Lower lobe of right lung (tissue), 2 donors: Measurements from ENCODE around the gene RAPGEF5. TPM values are rescaled to one million over a fixed set of nuclear protein-coding genes. Genes with fewer than 3 reads are reported as not detected.

Experiments
- ATAC-seq, 2 donors: fragments of 200-7000 bp; cut with Tn5 transposase; one replicate each; pipeline ENCODE4 v1.9.1; 2020 to 2022; ENCODE audit warnings: mild to moderate bottlenecking in 2 of 2, moderate library complexity in 2 of 2
- DNase-seq: peaks from one replicate; pipeline ENCODE4 v3.0.0-alpha.2; 2020
- H3K27ac ChIP-seq: fragments of 200-600 bp; one replicate; pipeline ENCODE4 v1.8.0; 2022
- H3K27me3 ChIP-seq: fragments of 200-600 bp; one replicate; pipeline ENCODE4 v1.8.0; 2022; ENCODE audit warnings: low read depth
- H3K36me3 ChIP-seq: fragments of 200-600 bp; one replicate; pipeline ENCODE4 v1.8.0; 2022; ENCODE audit warnings: mild to moderate bottlenecking
- H3K4me1 ChIP-seq: fragments of 200-600 bp; one replicate; pipeline ENCODE4 v1.8.0; 2022
- H3K4me3 ChIP-seq: fragments of 200-600 bp; one replicate; pipeline ENCODE4 v1.8.0; 2022; ENCODE audit warnings: mild to moderate bottlenecking
- H3K9me3 ChIP-seq: fragments of 200-600 bp; one replicate; pipeline ENCODE4 v1.8.0; 2022
- intact Hi-C: fragments of 100-400 bp; cut with DNase I; formaldehyde crosslinking; loops from one replicate; pipeline ENCODE4 v1.11.0; 2022
- total RNA-seq: library from RNA; stranded (reverse); fragmentation: NEBNext Ultra II Directional; extraction: Animal tissue kit (Norgen Biotek cat#: 25700); gene quantifications from one replicate; pipeline ENCODE4 v1.2.1, GENCODE V29; 2021
- TF ChIP-seq, protein P1 (sequence below): fragments of 200-600 bp; IDR thresholded peaks from one replicate; pipeline ENCODE4 v1.8.0; 2022; ENCODE audit warnings: antibody characterized with exemption, mild to moderate bottlenecking
- donor health status: DM: no; HTN: yes; CAD: no; lungs with severe emphysema.

RAPGEF5 gene
- total RNA-seq, 1 donor from 2014 or later: 85.1 TPM

DNA sequence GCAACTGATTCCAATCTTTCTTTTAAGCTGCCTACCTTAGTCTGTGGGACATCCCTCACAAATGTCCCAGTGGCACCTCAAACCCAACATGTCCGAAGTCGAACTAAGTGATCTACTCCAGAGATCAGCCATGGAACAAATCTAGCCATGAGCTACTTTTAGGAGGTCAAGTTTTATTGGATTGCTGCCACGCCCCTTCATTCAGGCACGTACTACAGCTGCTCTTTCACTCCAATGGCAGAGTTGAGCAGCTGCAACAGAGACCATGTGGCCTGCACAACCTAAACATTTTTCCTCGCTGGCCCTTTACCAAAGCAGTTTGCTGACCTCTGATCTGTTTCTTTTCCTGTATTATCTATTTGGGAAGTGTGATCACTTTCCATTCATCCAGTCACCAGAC lies 218.8 kb downstream of the RAPGEF5 start:
- no peak for DNase-seq

DNA sequence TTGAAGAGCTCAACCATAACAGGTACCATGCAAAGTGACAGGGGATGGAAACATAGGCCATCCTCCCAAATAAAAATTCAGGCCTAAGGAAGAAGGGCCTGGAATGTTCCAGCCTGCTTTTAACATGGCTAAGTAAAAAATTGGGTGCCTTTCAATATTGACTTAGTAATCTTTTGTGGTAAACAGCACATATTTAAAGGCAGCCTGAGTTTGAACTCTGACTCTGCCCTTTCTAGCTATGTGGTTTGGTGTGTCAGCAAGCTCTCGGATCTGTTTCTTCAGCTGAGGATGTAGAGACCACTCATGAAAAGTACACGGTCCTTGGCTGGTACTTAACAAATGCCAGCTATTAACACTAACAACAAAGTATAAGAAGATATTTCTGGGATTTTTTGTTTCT lies 219.5 kb downstream of the RAPGEF5 start:
- H3K4me3 ChIP-seq: no peak overlapping the region
- H3K4me1 ChIP-seq: no peaks in the 10 kb centered on the region
- TF ChIP-seq, protein P1, sequence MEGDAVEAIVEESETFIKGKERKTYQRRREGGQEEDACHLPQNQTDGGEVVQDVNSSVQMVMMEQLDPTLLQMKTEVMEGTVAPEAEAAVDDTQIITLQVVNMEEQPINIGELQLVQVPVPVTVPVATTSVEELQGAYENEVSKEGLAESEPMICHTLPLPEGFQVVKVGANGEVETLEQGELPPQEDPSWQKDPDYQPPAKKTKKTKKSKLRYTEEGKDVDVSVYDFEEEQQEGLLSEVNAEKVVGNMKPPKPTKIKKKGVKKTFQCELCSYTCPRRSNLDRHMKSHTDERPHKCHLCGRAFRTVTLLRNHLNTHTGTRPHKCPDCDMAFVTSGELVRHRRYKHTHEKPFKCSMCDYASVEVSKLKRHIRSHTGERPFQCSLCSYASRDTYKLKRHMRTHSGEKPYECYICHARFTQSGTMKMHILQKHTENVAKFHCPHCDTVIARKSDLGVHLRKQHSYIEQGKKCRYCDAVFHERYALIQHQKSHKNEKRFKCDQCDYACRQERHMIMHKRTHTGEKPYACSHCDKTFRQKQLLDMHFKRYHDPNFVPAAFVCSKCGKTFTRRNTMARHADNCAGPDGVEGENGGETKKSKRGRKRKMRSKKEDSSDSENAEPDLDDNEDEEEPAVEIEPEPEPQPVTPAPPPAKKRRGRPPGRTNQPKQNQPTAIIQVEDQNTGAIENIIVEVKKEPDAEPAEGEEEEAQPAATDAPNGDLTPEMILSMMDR: no peak
- H3K27ac ChIP-seq: no peak overlapping the region
- DNase-seq (no peak), ATAC-seq (peak; percentile 74 to 79)
- intact Hi-C loops: no loop called here
- H3K36me3 ChIP-seq: peaks cover 76% of the 10 kb centered on the region
- no peaks in the 10 kb centered on the region for H3K9me3 ChIP-seq
- H3K27me3 ChIP-seq: no peaks in the 10 kb centered on the region

More for the DNA sequence above, 218.8 kb downstream of the RAPGEF5 start:
- H3K9me3 ChIP-seq: no peaks in the 10 kb centered on the region
- TF ChIP-seq, protein P1: no peak
- no peak overlapping the region for H3K27ac ChIP-seq
- H3K27me3 ChIP-seq: no peaks in the 10 kb centered on the region
- peaks cover 76% of the 10 kb centered on the region for H3K36me3 ChIP-seq
- ATAC-seq: peak in 1 of 2 donors; percentile 13
- intact Hi-C loops: no loop called here
- no peaks in the 10 kb centered on the region for H3K4me1 ChIP-seq
- H3K4me3 ChIP-seq: no peak overlapping the region

DNA sequence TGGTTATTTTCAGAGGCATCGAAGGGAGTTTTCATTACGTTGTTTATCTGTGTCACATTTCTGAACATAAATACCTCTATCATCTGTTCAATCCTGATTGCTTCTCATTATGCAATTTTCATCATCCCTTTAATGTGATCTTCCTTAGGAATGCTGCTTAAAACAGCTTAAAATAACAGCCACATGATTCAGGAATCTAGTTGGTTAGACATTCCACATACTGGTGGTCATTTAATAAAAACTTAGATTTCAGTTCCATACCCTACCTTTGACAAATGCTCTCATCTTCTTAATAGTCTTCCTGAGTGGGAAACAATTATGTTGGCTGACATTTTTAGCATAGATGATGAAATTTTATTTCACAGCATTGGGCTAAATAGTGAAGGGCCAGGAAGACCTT lies 219.9 kb downstream of the RAPGEF5 start:
- intact Hi-C loops: no loop called here
- Histone ChIP-seq H3K4me1 (no peaks in the 10 kb centered on the region), H3K9me3 (no peaks in the 10 kb centered on the region), H3K27ac (no peak overlapping the region), H3K4me3 (no peak overlapping the region), H3K36me3 (peaks cover 75% of the 10 kb centered on the region), H3K27me3 (no peaks in the 10 kb centered on the region)
- DNase-seq (no peak), ATAC-seq (no peak)
- TF ChIP-seq, protein P1: no peak

DNA sequence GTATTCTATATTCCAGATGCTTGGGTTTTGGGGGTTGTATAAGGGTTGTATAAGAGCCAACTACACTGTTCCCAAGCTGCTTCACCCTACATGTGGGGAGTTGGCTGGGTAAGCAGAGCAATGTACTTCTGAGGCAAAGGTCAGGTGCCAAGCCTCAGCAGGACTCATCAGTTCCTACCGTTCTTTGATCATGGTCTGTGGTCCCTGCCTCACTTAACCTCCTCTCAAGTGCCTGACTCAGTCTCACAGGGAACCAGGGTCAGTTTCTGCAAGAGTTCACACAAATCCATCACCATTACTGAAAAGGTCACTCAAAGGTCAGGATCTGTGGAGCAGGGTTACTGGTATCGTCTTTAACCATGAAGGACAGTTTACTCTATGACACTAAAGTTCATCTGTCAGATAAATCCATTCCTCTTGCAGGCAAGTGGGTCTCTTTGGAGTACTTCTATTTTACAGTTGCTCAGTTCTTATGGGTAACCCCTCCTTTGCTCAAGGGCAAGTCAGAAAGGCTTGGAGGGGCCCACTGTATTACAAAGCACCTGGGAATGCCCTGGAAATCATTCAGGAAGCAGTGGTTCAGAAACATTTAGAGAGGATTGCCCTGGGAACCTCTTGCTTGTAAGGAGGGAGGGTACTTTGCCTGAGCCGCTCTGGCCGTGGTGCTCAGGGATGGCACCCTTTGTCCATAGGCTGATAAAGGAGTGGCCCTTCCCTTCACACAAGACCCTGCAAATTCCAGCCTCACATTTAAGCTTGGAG lies 227.0 kb downstream of the RAPGEF5 start:
- H3K4me1 ChIP-seq: no peaks in the 10 kb centered on the region
- H3K27me3 ChIP-seq: no peaks in the 10 kb centered on the region
- ATAC-seq (no peak), DNase-seq (no peak)
- intact Hi-C loops: no loop called here
- no peaks in the 10 kb centered on the region for H3K9me3 ChIP-seq
- no peak overlapping the region for H3K27ac ChIP-seq
- TF ChIP-seq, protein P1: no peak
- peaks cover 82% of the 10 kb centered on the region for H3K36me3 ChIP-seq
- H3K4me3 ChIP-seq: no peak overlapping the region

DNA sequence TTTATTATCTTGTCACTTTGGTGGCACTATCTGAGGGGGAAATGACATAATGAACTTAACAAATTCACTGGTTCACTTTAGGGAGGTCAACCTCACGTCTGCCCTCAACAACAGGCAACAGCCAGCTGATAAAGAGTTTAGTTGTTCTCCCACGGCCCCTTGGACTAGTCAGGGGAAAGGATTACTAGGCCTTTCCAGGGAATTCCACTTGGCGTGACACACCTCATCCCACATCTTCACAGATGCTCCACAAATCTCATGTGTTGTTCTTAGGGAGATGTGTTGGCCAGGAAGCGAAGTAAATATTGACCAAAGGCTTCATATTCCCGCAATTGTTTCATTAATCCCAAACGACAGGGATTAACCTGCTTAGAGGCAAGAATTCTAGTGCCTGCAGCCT lies 227.8 kb downstream of the RAPGEF5 start:
- intact Hi-C loops: no loop called here

More for the DNA sequence above, 227.8 kb downstream of the RAPGEF5 start:
- ATAC-seq (no peak), DNase-seq (no peak)
- TF ChIP-seq, protein P1: no peak
- no peaks in the 10 kb centered on the region for H3K9me3 ChIP-seq
- no peak overlapping the region for H3K4me3 ChIP-seq
- H3K4me1 ChIP-seq: no peaks in the 10 kb centered on the region
- H3K27me3 ChIP-seq: no peaks in the 10 kb centered on the region
- no peak overlapping the region for H3K27ac ChIP-seq
- H3K36me3 ChIP-seq: peaks cover 86% of the 10 kb centered on the region
